ENCODE measurements around the gene NALCN. TPM values are rescaled to one million over a fixed set of nuclear protein-coding genes. Genes with fewer than 3 reads are reported as not detected.

Gene NALCN
- total and polyA plus RNA-seq, 10 donors: 0.02 to 0.13 (median 0.09) TPM; not detected in 2

DNA sequence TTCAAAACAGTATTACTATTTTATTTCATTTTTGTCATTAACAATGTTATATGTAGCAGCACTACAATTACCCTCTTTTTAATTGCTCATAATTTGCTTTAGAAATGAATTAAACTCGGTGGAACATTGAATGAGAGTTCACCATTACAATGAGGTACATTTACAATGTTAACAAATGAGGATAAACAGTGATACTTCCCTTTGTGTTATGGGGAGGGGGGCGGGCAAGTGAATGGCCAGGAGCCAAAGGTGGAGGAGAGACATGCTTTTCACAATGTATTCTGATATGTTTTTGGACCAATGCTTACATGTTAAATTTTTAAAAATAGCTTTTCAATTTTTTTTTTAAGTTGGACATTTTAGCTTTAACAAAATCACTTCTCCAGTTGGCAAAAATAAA lies 34.2 kb downstream of the NALCN start:
- TF ChIP-seq POLR2AphosphoS5 (IDR thresholded peaks at IDR 0.05): no peak
- TF ChIP-seq, protein P1, sequence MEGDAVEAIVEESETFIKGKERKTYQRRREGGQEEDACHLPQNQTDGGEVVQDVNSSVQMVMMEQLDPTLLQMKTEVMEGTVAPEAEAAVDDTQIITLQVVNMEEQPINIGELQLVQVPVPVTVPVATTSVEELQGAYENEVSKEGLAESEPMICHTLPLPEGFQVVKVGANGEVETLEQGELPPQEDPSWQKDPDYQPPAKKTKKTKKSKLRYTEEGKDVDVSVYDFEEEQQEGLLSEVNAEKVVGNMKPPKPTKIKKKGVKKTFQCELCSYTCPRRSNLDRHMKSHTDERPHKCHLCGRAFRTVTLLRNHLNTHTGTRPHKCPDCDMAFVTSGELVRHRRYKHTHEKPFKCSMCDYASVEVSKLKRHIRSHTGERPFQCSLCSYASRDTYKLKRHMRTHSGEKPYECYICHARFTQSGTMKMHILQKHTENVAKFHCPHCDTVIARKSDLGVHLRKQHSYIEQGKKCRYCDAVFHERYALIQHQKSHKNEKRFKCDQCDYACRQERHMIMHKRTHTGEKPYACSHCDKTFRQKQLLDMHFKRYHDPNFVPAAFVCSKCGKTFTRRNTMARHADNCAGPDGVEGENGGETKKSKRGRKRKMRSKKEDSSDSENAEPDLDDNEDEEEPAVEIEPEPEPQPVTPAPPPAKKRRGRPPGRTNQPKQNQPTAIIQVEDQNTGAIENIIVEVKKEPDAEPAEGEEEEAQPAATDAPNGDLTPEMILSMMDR (IDR thresholded peaks at IDR 0.05 in 8 of 11, conservative IDR thresholded peaks at IDR 0.05 in 3 of 11): no peak

DNA sequence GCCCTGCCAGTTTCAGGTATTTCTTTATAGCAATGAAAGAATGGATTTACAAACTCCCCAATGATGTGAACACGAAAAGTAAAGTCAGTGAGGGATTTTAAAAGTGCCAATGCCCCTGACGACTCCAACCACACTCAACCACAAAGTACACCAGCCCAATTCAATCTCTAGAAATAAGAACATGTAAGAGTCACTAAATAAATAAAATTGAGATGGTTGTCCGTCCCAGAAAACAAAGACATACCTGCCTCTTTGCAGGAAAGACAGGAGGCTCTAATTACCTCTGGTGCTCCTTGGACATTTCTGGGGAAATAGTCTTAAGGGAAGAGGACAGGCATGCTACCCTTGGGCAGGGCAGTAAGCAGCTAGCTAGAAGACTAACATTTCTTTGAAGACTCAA lies 55.8 kb downstream of the NALCN start:
- H3K27me3 ChIP-seq (replicated peaks in 1 of 7): no peaks in the 10 kb centered on the region
- no peak for DNase-seq
- H3K27ac ChIP-seq: no peak overlapping the region
- TF ChIP-seq, protein P1 (IDR thresholded peaks at IDR 0.05 in 8 of 11, conservative IDR thresholded peaks at IDR 0.05 in 3 of 11): no peak
- TF ChIP-seq POLR2AphosphoS5 (IDR thresholded peaks at IDR 0.05) (no peak), POLR2A (IDR thresholded peaks at IDR 0.05) (no peak)
- H3K36me3 ChIP-seq: no peaks in the 10 kb centered on the region
- 61 to 78% (median 64%) methylated on average over 3 of the region's 3 CpGs for WGBS, 5 donors
- intact Hi-C loops (cut with DNase I; ENCODE audit: low total_unique reads): no loop called here
- no peaks in the 10 kb centered on the region for H3K4me1 ChIP-seq
- no peak overlapping the region for H3K4me3 ChIP-seq
- H3K9me3 ChIP-seq: peaks cover 0 to 24% (median 4%) of the 10 kb centered on the region in 8 donors

More for the DNA sequence above, 34.2 kb downstream of the NALCN start:
- intact Hi-C loops (cut with DNase I; ENCODE audit: low total_unique reads): no loop called here
- H3K4me3 ChIP-seq: no peak overlapping the region
- H3K27ac ChIP-seq: no peak overlapping the region
- H3K36me3 ChIP-seq: no peaks in the 10 kb centered on the region
- WGBS, 5 donors: 21 to 31% (median 25%) methylated on average over 2 of the region's 2 CpGs
- no peaks in the 10 kb centered on the region for H3K4me1 ChIP-seq
- H3K9me3 ChIP-seq: peaks cover 0 to 7% (median 0%) of the 10 kb centered on the region in 8 donors
- no peaks in the 10 kb centered on the region for H3K27me3 ChIP-seq (replicated peaks in 1 of 7)
- no peak for DNase-seq

DNA sequence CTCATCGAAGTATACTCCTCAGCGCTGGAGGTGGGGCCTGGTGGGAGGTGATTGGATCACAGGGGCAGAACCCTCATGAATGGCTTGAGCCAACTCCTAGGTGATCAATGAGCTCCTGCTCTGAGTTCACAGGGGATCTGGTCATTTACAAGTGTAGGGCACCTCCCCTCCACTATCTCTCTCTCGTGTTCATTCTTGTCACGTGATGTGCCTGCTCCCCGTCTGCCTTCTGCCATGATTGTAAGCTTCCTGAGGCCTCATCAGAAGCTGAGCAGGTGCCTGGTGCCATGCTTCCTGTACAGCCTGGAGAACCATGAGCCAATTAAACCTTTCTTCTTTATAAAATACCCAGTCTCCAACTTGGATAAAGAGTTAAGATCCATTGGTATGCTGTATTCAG lies 61.4 kb downstream of the NALCN start:
- intact Hi-C loops (cut with DNase I; ENCODE audit: low total_unique reads): no loop called here
- H3K27me3 ChIP-seq (replicated peaks in 1 of 7): no peaks in the 10 kb centered on the region
- TF ChIP-seq POLR2A (IDR thresholded peaks at IDR 0.05) (no peak), POLR2AphosphoS5 (IDR thresholded peaks at IDR 0.05) (no peak)
- TF ChIP-seq, protein P1 (IDR thresholded peaks at IDR 0.05 in 8 of 11, conservative IDR thresholded peaks at IDR 0.05 in 3 of 11): no peak
- H3K27ac ChIP-seq: no peak overlapping the region
- 80 to 94% (median 87%) methylated on average over 5 of the region's 5 CpGs for WGBS, 5 donors
- DNase-seq: no peak
- no peak overlapping the region for H3K4me3 ChIP-seq
- no peaks in the 10 kb centered on the region for H3K4me1 ChIP-seq
- H3K9me3 ChIP-seq: peaks cover 0 to 14% (median 4%) of the 10 kb centered on the region in 8 donors
- H3K36me3 ChIP-seq: no peaks in the 10 kb centered on the region

GRCh38 chr13:101346942-101347728 lies 69.2 kb downstream of the NALCN start:
- no peak for DNase-seq
- 66 to 81% (median 78%) methylated on average over 5 of the region's 5 CpGs for WGBS, 5 donors
- H3K9me3 ChIP-seq: no peaks in the 10 kb centered on the region
- intact Hi-C loops (cut with DNase I; ENCODE audit: low total_unique reads): no loop called here
- no peak overlapping the region for H3K4me3 ChIP-seq
- no peaks in the 10 kb centered on the region for H3K27me3 ChIP-seq (replicated peaks in 1 of 7)
- H3K27ac ChIP-seq: no peak overlapping the region
- no peaks in the 10 kb centered on the region for H3K36me3 ChIP-seq
- TF ChIP-seq, protein P1 (IDR thresholded peaks at IDR 0.05 in 8 of 11, conservative IDR thresholded peaks at IDR 0.05 in 3 of 11): no peak
- TF ChIP-seq POLR2AphosphoS5 (IDR thresholded peaks at IDR 0.05) (no peak), POLR2A (IDR thresholded peaks at IDR 0.05) (no peak)
- H3K4me1 ChIP-seq: no peaks in the 10 kb centered on the region
